A673 (cell line): Measurements from ENCODE around the gene HMGN1. TPM values are rescaled to one million over a fixed set of nuclear protein-coding genes. Genes with fewer than 3 reads are reported as not detected.

ENCODE experiments used
- BruUV-seq: library from RNA; stranded (reverse); fragments of 400-500 nt; replicated peaks from 2 replicates; lab custom pipeline; 2021; lab: Mats Ljungman, UMichigan
- CTCF ChIA-PET: fragments of 300-600 bp; sonication (Branson Sonifier 250); formaldehyde crosslinking; loops from one replicate; lab custom pipeline; 2022; ENCODE audit warnings: antibody characterized with exemption; lab: Charles Lee
- POLR2A ChIA-PET: fragments of 300-600 bp; sonication (Branson Sonifier 250); formaldehyde crosslinking; loops from one replicate; lab custom pipeline; 2022; ENCODE audit warnings: antibody characterized with exemption; ENCODE audit not compliant: low non-redundant PET; lab: Charles Lee
- DNase-seq: peaks from one replicate; pipeline ENCODE4 v3.0.0-alpha.2; 2015; ENCODE audit warnings: low spot score
- H3K27ac ChIP-seq: fragments of 200-600 bp; sonication (generic); 2 replicates; pipeline ENCODE4 v1.5.1; 2016; ENCODE audit warnings: mixed run types, low read depth, mild to moderate bottlenecking, mixed read lengths, antibody characterized with exemption, low read length; ENCODE audit not compliant: poor library complexity, severe bottlenecking
- H3K27me3 ChIP-seq: fragments of 200-600 bp; sonication (generic); replicated peaks from 2 replicates; pipeline ENCODE4 v1.6.1; 2017; ENCODE audit warnings: mixed run types, low read depth, mild to moderate bottlenecking, mixed read lengths, antibody characterized with exemption, low read length; ENCODE audit not compliant: insufficient read depth, poor library complexity
- H3K36me3 ChIP-seq: fragments of 200-600 bp; sonication (generic); 2 replicates; pipeline ENCODE4 v1.6.1; 2016; ENCODE audit warnings: mixed run types, mild to moderate bottlenecking, mixed read lengths, antibody characterized with exemption, low read length; ENCODE audit not compliant: insufficient read depth, poor library complexity, severe bottlenecking
- H3K4me1 ChIP-seq: fragments of 200-600 bp; sonication (generic); 2 replicates; pipeline ENCODE4 v1.6.1; 2017; ENCODE audit warnings: mixed run types, mild to moderate bottlenecking, mixed read lengths, antibody characterized with exemption, low read length; ENCODE audit not compliant: insufficient read depth, poor library complexity, severe bottlenecking
- H3K4me3 ChIP-seq: fragments of 200-600 bp; sonication (generic); 2 replicates; pipeline ENCODE4 v1.5.1; 2016; ENCODE audit warnings: low read depth, mixed run types, mild to moderate bottlenecking, mixed read lengths, low read length; ENCODE audit not compliant: poor library complexity, severe bottlenecking
- H3K9me3 ChIP-seq: fragments of 200-600 bp; sonication (generic); 2 replicates; pipeline ENCODE4 v1.6.1; 2016; ENCODE audit warnings: mixed run types, low read depth, mild to moderate bottlenecking, mixed read lengths, antibody characterized with exemption, low read length; ENCODE audit not compliant: poor library complexity, severe bottlenecking
- CTCF ChIP-seq: fragments of 300-800, 200-600 bp; sonication (generic); conservative IDR thresholded peaks from 2 replicates; pipeline ENCODE4 v1.5.1; 2017; ENCODE audit warnings: low read depth, mild to moderate bottlenecking, antibody characterized with exemption, low read length, moderate library complexity, mixed read lengths
- EZH2 ChIP-seq: fragments of 200-600 bp; sonication (generic); IDR thresholded peaks from 2 replicates; pipeline ENCODE4 v1.6.1; 2017; ENCODE audit warnings: borderline replicate concordance, low read depth, mild to moderate bottlenecking, mixed read lengths, antibody characterized with exemption, low read length; ENCODE audit not compliant: poor library complexity, severe bottlenecking
- intact Hi-C: fragments of 100-400 bp; cut with micrococcal nuclease; formaldehyde crosslinking; loops from one replicate; pipeline ENCODE4 v1.10.0; 2022; ENCODE audit not compliant: unreplicated experiment
- total RNA-seq: library from RNA; stranded (reverse); gene quantifications from 2 replicates; pipeline ENCODE4 v1.2.3, GENCODE V29; 2021

Gene HMGN1
- total RNA-seq, 1 experiment from 2014 or later, result 457 TPM

GRCh38 chr21:39390212-39390765 is 41.4 kb upstream of the HMGN1 start:
- no TSS peak for BruUV-seq
- TF ChIP-seq CTCF (no peak), EZH2 (no peak)

GRCh38 chr21:39388811-39389155 is 39.9 kb upstream of the HMGN1 start:
- POLR2A ChIA-PET, result no interaction called here
- no TSS peak for BruUV-seq
- H3K4me3 ChIP-seq, result peak overlapping the region; percentile 48

More at GRCh38 chr21:39390212-39390765, 41.4 kb upstream of the HMGN1 start:
- H3K9me3 ChIP-seq, result no peaks in the 10 kb centered on the region
- ChIA-PET POLR2A (no interaction called here), CTCF (no interaction called here)
- peaks cover 13% of the 10 kb centered on the region for H3K4me1 ChIP-seq
- peaks cover 40% of the 10 kb centered on the region for H3K36me3 ChIP-seq
- no peaks in the 10 kb centered on the region for H3K27me3 ChIP-seq
- no peak overlapping the region for H3K27ac ChIP-seq
- no peak for DNase-seq
- intact Hi-C loops, result no loop called here
- H3K4me3 ChIP-seq, result no peak overlapping the region

DNA sequence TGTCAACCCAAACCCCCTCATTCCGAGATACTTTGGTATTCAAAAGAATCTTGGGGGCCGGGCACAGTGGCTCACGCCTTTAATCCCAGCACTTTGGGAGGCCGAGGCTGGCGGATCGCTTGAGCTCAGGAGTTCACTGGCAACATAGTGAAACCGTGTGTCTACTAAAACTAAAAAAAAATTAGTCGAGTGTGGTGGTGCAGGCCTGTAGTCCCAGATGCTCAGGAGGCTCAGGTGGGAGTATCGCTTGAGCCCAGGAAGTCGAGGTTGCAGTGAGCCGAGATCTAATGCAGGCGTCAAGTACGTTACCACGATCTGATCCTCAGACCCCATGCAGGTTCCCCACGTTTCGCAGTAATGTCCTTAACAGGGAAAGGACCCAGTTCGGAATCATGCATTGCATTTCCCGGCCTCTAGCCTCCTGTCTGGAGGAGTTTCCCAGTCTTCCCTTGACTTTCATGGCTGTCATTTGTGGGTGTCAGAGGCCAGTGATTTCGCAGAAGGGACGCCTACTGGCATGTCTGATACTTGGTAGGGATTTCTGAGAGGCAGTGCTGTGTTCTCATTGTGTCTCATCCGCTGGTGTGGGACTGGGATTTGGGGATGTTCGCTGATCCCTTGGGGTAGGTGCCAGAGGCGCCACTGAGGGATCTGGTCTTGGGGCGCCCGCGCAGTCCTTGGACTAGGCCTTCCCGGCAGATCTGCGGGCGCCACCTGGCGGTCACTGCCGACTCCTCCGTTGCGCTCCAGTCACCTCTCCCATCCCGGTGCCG is 39.3 kb upstream of the HMGN1 start:
- peak; percentile 91 for DNase-seq
- ChIA-PET CTCF (interaction anchor here (0.7 to 1.4 kb wide), 4 partner anchors 14 to 205 kb away, joined by 3 to 26 read pairs (median 6); partner anchors contain the start of gene PSMG1), POLR2A (interaction anchor here (0.6 to 0.9 kb wide), 2 partner anchors 14 to 40 kb away, joined by 5 read pairs; no protein-coding TSS in a partner anchor)
- H3K9me3 ChIP-seq, result no peaks in the 10 kb centered on the region
- no peaks in the 10 kb centered on the region for H3K27me3 ChIP-seq
- H3K4me1 ChIP-seq, result peaks cover 13% of the 10 kb centered on the region
- TF ChIP-seq CTCF, result peak; percentile 97
- TF ChIP-seq EZH2, result no peak
- BruUV-seq, result no TSS peak
- peaks cover 23% of the 10 kb centered on the region for H3K36me3 ChIP-seq
- H3K27ac ChIP-seq, result peak overlapping the region; percentile 70
- peak overlapping the region; percentile 48 for H3K4me3 ChIP-seq
- intact Hi-C loops, result loop anchor here (2.0 to 5.0 kb wide), 2 partner anchors 73 to 206 kb away; partner anchors contain the start of gene PSMG1

More at GRCh38 chr21:39388811-39389155, 39.9 kb upstream of the HMGN1 start:
- intact Hi-C loops, result loop anchor here (2.0 to 5.0 kb wide), 2 partner anchors 74 to 206 kb away; partner anchors contain the start of gene PSMG1
- CTCF ChIA-PET, result no interaction called here
- Histone ChIP-seq H3K27me3 (no peaks in the 10 kb centered on the region), H3K36me3 (peaks cover 29% of the 10 kb centered on the region), H3K4me1 (peaks cover 13% of the 10 kb centered on the region), H3K27ac (peak overlapping the region; percentile 70), H3K9me3 (no peaks in the 10 kb centered on the region)
- DNase-seq, result no peak
- TF ChIP-seq CTCF (peak; percentile 19; the same call in 1 of the 2 replicates), EZH2 (no peak)
